GM12878 (cell line): ENCODE data around the gene FAM163B. TPM values are rescaled to one million over a fixed set of nuclear protein-coding genes. Genes with fewer than 3 reads are reported as not detected.
A peak's percentile ranks its signal among the peaks of the same experiment; 100 is the strongest.

Source experiments
- ATAC-seq: fragments of 200-7000 bp; cut with Tn5 transposase; 3 replicates; pipeline ENCODE4 v1.9.1; 2020; ENCODE audit warnings: mild to moderate bottlenecking, moderate library complexity
- BruUV-seq: library from RNA; stranded (reverse); fragments of 400-500 nt; replicated peaks from 2 replicates; lab custom pipeline; 2021; lab: Mats Ljungman, UMichigan
- CTCF ChIA-PET: fragments of 300-600 bp; sonication (Branson Sonifier 250); formaldehyde crosslinking; extraction: SDS; loops from one replicate; lab custom pipeline; 2021; ENCODE audit warnings: inconsistent platforms; lab: Yijun Ruan, JAX
- POLR2A ChIA-PET: fragments of 350-600 bp; formaldehyde crosslinking; extraction: SDS; loops from one replicate; lab custom pipeline; 2021; ENCODE audit warnings: inconsistent platforms; lab: Charles Lee
- RAD21 ChIA-PET: fragments of 300-600 bp; sonication (Branson Sonifier 250); formaldehyde crosslinking; loops from one replicate; lab custom pipeline; 2023; ENCODE audit warnings: antibody characterized with exemption; ENCODE audit not compliant: unreplicated experiment; lab: Charles Lee
- SMC1A ChIA-PET: fragments of 300-600 bp; sonication (Branson Sonifier 250); formaldehyde crosslinking; loops from one replicate; lab custom pipeline; 2023; ENCODE audit not compliant: unreplicated experiment, uncharacterized antibody; lab: Charles Lee
- DNase-seq: peaks from one replicate; pipeline ENCODE4 v3.0.0-alpha.2; 2011; ENCODE audit warnings: low read depth, low spot score
- FAIRE-seq: peaks from 3 replicates; lab custom pipeline; 2011; peaks lifted over from hg19 to GRCh38; lab: Jason Lieb, UNC
- H2AFZ ChIP-seq: 2 replicates; pipeline ENCODE4 v1.6.0; 2011; ENCODE audit warnings: low read depth, low read length, control low read depth; ENCODE audit not compliant: control insufficient read depth
- H3K27ac ChIP-seq: 2 replicates; pipeline ENCODE4 v1.5.1; 2011; ENCODE audit warnings: control low read depth; ENCODE audit not compliant: control insufficient read depth, insufficient read depth
- H3K27me3 ChIP-seq, 2 experiments: replicated peaks in 1 of 2; 2 replicates each; pipeline versions ENCODE4 v1.6.0 to v1.6.1; 2011; ENCODE audit warnings: low read length in 1 of 2; ENCODE audit not compliant: control insufficient read depth in 2 of 2, insufficient read depth in 2 of 2
- H3K36me3 ChIP-seq, 2 experiments: 2 replicates each; pipeline ENCODE4 v1.5.1; 2011; ENCODE audit warnings: low read length in 1 of 2; ENCODE audit not compliant: control insufficient read depth in 2 of 2, insufficient read depth in 2 of 2
- H3K4me1 ChIP-seq: 2 replicates; pipeline ENCODE4 v1.6.1; 2011; ENCODE audit warnings: mild to moderate bottlenecking, low read length, moderate library complexity, mixed read lengths; ENCODE audit not compliant: control insufficient read depth, insufficient read depth
- H3K4me2 ChIP-seq: 2 replicates; pipeline ENCODE4 v1.6.0; 2011; ENCODE audit warnings: control low read depth; ENCODE audit not compliant: control insufficient read depth, insufficient read depth
- H3K4me3 ChIP-seq: fragments of 200-600 bp; sonication (generic); 2 replicates; pipeline ENCODE4 v1.5.1; 2016
- H3K79me2 ChIP-seq: 2 replicates; pipeline ENCODE4 v1.6.0; 2011; ENCODE audit warnings: low read length; ENCODE audit not compliant: control insufficient read depth, insufficient read depth
- H3K9ac ChIP-seq: 2 replicates; pipeline ENCODE4 v1.8.0; 2011; ENCODE audit warnings: low read length, control low read depth, mixed read lengths; ENCODE audit not compliant: control insufficient read depth, insufficient read depth
- H3K9me3 ChIP-seq: replicated peaks from 3 replicates; pipeline ENCODE4 v1.5.1; 2011; ENCODE audit warnings: mild to moderate bottlenecking, low read length; ENCODE audit not compliant: control insufficient read depth, insufficient read depth
- H4K20me1 ChIP-seq: 2 replicates; pipeline ENCODE4 v1.6.0; 2011; ENCODE audit not compliant: control insufficient read depth, insufficient read depth
- CHD1 ChIP-seq: IDR thresholded peaks from 2 replicates; pipeline ENCODE4 v1.6.1; 2012; ENCODE audit warnings: low read depth, low read length, improper control_type of control experiment
- EGR1 ChIP-seq, 2 experiments: IDR thresholded peaks; 1 replicate in 1 of 2; 2 replicates in 1 of 2; pipeline ENCODE4 v1.6.1; 2011 to 2012; ENCODE audit warnings: low read depth in 2 of 2, low read length in 2 of 2, borderline replicate concordance in 1 of 2, mild to moderate bottlenecking in 1 of 2, moderate library complexity in 1 of 2
- NBN ChIP-seq: fragments of 450-650 bp; IDR thresholded peaks from 2 replicates; pipeline ENCODE4 v1.6.1; 2016
- POLR2AphosphoS5 ChIP-seq: IDR thresholded peaks from 2 replicates; pipeline ENCODE4 v1.6.1; 2011; ENCODE audit warnings: mild to moderate bottlenecking, low read length, inconsistent platforms
- RFX5 ChIP-seq: IDR thresholded peaks from 2 replicates; pipeline ENCODE4 v1.6.1; 2011; ENCODE audit warnings: low read depth, low read length, improper control_type of control experiment
- STAT3 ChIP-seq: IDR thresholded peaks from 2 replicates; pipeline ENCODE4 v1.6.1; 2011; ENCODE audit warnings: low read depth, low read length, improper control_type of control experiment
- TCF12 ChIP-seq: IDR thresholded peaks from 2 replicates; pipeline ENCODE4 v1.6.1; 2011; ENCODE audit warnings: low read depth, mild to moderate bottlenecking, low read length
- TCF3 ChIP-seq: IDR thresholded peaks from 2 replicates; pipeline ENCODE4 v1.6.1; 2012; ENCODE audit warnings: low read depth, mild to moderate bottlenecking, low read length, borderline replicate concordance; ENCODE audit not compliant: insufficient read depth
- whole genome bisulfite sequencing: methylation state at CpG from one replicate; pipeline ENCODE4 v1.1.6; 2016; ENCODE audit warnings: low lambda C conversion rate; ENCODE audit not compliant: insufficient replicate concordance, insufficient coverage; ENCODE audit errors: missing lambda C conversion rate; 5-methylcytosine and 5-hydroxymethylcytosine counted together
- in situ Hi-C: fragments of 300-500 bp; cut with MboI; formaldehyde crosslinking; loops from 9 replicates; pipeline ENCODE4 v1.14.3; 2018; ENCODE audit warnings: mixed read lengths
- intact Hi-C: fragments of 100-400 bp; cut with micrococcal nuclease; formaldehyde crosslinking; loops from one replicate; pipeline ENCODE4 v1.14.2; 2022; ENCODE audit not compliant: unreplicated experiment
- polyA plus RNA-seq, 11 experiments: library from polyadenylated mRNA; depleted of rRNA in 4 of 11; unstranded in 6 of 11; stranded (reverse) in 5 of 11; fragments of >200 nt; fragmentation: Nextera tagmentation in 4 of 11; fragmentation: Illumina TruSeq in 1 of 11; extraction: Ambion mirVana in 4 of 11; extraction: Trizol in 1 of 11; gene quantifications; 1 replicate in 1 of 11; 2 replicates in 10 of 11; pipeline versions ENCODE4 v1.2.1 to v1.2.3, GENCODE V29; 2011 to 2016; ENCODE audit warnings: inconsistent platforms in 2 of 11, missing spikeins in 2 of 11, low read depth in 1 of 11
- total RNA-seq, 4 experiments: library from RNA; depleted of rRNA in 3 of 4; stranded (reverse); fragments of >200 nt in 3 of 4; fragmentation: Illumina TruSeq in 1 of 4; extraction: Trizol in 1 of 4; gene quantifications; 2 replicates each; pipeline versions ENCODE4 v1.2.1 to v1.2.3, GENCODE V29; 2013 to 2021
- TF ChIP-seq, protein P1 (sequence below): fragments of 450-650 bp; IDR thresholded peaks from 2 replicates; pipeline ENCODE4 v1.6.1; 2014; ENCODE audit warnings: mild to moderate bottlenecking
- TF ChIP-seq, protein P2 (sequence below): fragments of 450-650 bp; formaldehyde crosslinking; IDR thresholded peaks from 2 replicates; pipeline ENCODE4 v1.4.0; 2020; ENCODE audit warnings: mild to moderate bottlenecking, moderate library complexity

The FAM163B gene
- total and polyA plus RNA-seq, 10 of the 15 experiments (the other 5 are each of a cell fraction or from before 2014, with no cell fraction given) = not detected

DNA sequence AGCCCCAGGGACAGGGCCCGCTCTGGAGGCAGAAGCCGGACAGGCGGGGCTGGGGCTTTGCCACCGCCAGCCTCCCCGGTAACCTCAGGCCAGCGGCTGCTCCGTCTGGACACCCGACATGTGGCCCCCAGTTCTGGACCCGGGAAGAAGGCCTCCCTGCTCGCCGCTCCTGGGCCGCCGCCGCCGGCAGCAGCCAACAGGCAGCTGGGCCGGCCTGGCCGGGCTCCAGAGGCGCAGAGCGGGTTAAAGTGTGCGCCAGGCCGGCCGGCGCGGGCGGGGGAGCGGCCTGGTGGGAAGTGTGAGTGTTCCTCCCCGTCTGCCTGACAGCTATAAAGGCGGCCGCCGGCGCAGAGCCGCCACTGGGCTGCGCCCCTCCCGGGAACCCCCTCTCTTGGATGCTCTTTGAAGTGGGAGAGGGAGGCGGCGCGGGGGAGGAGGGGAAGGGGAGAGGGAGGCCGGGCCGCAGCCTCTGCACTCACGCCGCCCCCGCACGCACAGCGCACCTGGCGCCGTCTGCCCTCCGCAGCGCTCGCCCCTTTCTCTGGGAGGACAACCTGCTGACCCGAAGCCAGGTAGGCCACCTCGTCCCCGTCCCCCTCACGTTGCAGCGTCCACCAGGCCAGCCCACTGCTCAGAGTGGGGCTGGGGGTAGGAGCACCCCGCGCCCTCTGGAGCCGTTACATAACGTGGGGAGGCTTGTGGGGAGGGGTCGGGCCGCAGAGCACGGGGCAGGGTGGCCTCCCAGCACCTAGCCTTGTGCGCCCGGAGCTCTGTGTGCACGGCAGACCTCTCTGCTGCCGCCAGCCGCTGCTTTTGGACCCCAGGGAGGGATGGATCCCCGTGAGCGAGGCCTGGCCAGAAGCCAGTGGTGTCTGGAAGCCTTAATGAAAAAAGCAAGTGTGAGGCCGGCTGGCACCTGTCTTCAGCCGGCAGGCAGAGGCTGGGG, 74.6 kb downstream of the FAM163B start, which contains the start of gene ADAMTSL2:
TSS of gene ADAMTSL2 (plus strand) at position 359 of the 946 bp plus-strand sequence. CDS start 2,009 bp downstream, outside the sequence.
- Histone ChIP-seq H3K9me3 (no peaks in the 10 kb centered on the region), H3K79me2 (no peaks in the 10 kb centered on the region), H3K36me3 (no peaks in the 10 kb centered on the region), H3K4me3 (no peak within 1 kb of the TSS), H3K9ac (no peak within 1 kb of the TSS), H2AFZ (no peak within 1 kb of the TSS), H3K27ac (no peak within 1 kb of the TSS), H3K27me3 (peaks cover 6 to 8% of the 10 kb centered on the region in 2 experiments; a peak in 2 of 4 replicates), H3K4me1 (no peaks in the 10 kb centered on the region), H4K20me1 (no peaks in the 10 kb centered on the region), H3K4me2 (no peak within 1 kb of the TSS)
- ChIA-PET POLR2A (no interaction called here), CTCF (no interaction called here), SMC1A (no interaction called here), RAD21 (interaction anchor here (1.6 to 1.7 kb wide), 2 partner anchors 46 to 192 kb away, joined by 3 to 5 read pairs; no protein-coding TSS in a partner anchor)
- TF ChIP-seq, protein P1, sequence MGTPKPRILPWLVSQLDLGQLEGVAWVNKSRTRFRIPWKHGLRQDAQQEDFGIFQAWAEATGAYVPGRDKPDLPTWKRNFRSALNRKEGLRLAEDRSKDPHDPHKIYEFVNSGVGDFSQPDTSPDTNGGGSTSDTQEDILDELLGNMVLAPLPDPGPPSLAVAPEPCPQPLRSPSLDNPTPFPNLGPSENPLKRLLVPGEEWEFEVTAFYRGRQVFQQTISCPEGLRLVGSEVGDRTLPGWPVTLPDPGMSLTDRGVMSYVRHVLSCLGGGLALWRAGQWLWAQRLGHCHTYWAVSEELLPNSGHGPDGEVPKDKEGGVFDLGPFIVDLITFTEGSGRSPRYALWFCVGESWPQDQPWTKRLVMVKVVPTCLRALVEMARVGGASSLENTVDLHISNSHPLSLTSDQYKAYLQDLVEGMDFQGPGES = no peak
- TF ChIP-seq CHD1 (no peak), POLR2AphosphoS5 (no peak), STAT3 (no peak), RFX5 (no peak), NBN (no peak), TCF3 (no peak), TCF12 (0 out of 2 replicates have a peak, but pooled peaks have one; percentile 17), EGR1 (IDR thresholded peaks at IDR 0.05; ENCODE audit: borderline replicate concordance in 1 of 2, low read depth in 2 of 2, low read length in 2 of 2) (peak in 1 of 2 experiments; percentile 86; a peak in 2 of 3 replicates)
- TF ChIP-seq, protein P2, sequence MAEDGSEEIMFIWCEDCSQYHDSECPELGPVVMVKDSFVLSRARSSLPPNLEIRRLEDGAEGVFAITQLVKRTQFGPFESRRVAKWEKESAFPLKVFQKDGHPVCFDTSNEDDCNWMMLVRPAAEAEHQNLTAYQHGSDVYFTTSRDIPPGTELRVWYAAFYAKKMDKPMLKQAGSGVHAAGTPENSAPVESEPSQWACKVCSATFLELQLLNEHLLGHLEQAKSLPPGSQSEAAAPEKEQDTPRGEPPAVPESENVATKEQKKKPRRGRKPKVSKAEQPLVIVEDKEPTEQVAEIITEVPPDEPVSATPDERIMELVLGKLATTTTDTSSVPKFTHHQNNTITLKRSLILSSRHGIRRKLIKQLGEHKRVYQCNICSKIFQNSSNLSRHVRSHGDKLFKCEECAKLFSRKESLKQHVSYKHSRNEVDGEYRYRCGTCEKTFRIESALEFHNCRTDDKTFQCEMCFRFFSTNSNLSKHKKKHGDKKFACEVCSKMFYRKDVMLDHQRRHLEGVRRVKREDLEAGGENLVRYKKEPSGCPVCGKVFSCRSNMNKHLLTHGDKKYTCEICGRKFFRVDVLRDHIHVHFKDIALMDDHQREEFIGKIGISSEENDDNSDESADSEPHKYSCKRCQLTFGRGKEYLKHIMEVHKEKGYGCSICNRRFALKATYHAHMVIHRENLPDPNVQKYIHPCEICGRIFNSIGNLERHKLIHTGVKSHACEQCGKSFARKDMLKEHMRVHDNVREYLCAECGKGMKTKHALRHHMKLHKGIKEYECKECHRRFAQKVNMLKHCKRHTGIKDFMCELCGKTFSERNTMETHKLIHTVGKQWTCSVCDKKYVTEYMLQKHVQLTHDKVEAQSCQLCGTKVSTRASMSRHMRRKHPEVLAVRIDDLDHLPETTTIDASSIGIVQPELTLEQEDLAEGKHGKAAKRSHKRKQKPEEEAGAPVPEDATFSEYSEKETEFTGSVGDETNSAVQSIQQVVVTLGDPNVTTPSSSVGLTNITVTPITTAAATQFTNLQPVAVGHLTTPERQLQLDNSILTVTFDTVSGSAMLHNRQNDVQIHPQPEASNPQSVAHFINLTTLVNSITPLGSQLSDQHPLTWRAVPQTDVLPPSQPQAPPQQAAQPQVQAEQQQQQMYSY (CRISPR knock-in tag) = no peak
- BruUV-seq = no TSS peak
- FAIRE-seq = no peak
- peak; percentile 51 for ATAC-seq
- WGBS = 13% methylated on average over 54 of the region's 70 CpGs
- intact Hi-C loops (no loop called here), in situ Hi-C loops (loop anchor here (5.0 to 25.0 kb wide), 2 partner anchors 478 to 563 kb away; no protein-coding TSS in a partner anchor)
- DNase-seq = no peak
